GM12801 (cell line): ENCODE results near the gene SLC37A1.

Experiments used
- CTCF ChIP-seq: IDR thresholded peaks from one replicate; pipeline ENCODE4 v1.5.1; 2011; ENCODE audit warnings: control low read depth; ENCODE audit not compliant: insufficient read length; ENCODE audit errors: extremely low read depth

SLC37A1 gene

DNA sequence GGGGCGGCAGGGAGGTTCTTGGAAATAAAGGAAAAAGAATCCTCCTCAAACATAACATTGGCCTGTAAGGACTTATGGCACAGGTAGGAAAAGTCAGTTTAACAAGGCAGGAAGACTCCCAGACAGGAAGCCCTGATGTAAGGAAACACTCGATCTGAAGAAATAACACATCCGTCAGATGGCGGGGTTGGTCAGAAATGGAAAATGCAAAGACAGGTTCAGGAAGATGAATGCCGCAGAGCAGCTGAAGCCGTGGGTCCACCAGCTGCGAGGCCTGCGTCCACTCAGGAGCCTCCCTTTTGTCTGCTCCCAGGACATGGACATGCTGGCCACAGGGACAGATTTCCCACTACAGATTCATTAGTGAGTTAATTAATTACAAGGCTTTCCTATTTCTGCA is 21.5 kb upstream of the SLC37A1 start:
- no peak for TF ChIP-seq CTCF

- TF ChIP-seq CTCF, result no peak
Measured at GRCh38 chr21:42493109-42494060, 20.3 kb upstream of the SLC37A1 start.

GRCh38 chr21:42495027-42495426 is 18.6 kb upstream of the SLC37A1 start:
- no peak for TF ChIP-seq CTCF

DNA sequence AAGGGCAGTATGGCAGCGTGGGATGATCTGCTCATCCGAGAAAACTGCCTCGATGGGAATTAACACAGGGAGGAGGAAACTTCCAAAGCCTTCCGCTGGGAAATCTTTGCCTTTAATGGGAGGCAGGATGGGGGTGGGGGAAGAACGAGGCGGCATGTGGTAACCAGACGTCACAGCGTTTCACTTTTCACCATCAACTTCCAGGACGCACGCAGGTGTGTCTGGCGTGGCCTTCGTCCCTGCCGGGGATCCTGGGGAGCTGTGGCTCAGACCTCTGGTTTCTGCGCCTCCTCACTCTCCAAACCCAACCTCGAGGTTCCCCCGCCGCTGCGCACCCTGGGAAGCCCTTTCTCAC is 17.9 kb upstream of the SLC37A1 start:
- no peak for TF ChIP-seq CTCF

- no peak for TF ChIP-seq CTCF
Measured at GRCh38 chr21:42496120-42496838, 17.4 kb upstream of the SLC37A1 start, which contains the start of gene RSPH1. RSPH1 (minus strand) TSS chr21:42496224; CDS start chr21:42496186, 38 bp downstream.

DNA sequence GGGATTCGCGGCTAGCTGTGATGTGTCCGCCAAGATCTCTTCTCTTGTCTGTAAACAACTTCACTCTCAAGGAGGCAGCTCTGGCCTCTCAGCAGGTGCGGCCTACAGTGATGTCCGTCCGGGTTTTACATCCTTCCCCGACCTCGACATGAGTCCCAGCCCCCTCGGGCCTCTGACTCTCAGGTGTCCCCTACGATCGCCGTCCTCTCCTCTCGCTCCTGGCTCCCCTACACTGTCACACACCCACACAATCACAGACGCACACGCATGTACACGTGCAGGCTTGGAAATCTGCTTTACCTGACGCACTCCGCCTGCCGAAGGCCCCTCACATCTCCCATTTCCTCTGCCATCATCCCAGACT is 16.8 kb upstream of the SLC37A1 start:
- no peak for TF ChIP-seq CTCF

DNA sequence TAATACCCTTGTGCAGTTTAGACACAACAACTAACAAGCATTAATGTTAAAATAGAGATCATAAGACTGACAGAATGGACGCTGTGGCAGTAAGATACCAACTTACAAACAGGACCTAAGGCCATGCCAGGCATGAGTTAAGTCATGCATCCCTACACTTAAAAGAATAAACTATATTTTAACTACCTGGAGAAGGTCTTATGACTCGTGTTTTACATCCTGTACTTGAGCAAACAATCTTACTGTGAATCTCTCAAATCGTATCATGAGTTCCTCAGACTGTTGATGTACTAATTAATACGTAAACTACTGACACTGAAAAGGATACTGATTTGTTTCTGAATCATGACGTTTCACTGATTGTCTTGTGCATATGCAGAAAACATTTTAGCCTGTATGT is 15.6 kb upstream of the SLC37A1 start:
- TF ChIP-seq CTCF, result no peak
